ENCODE data around the gene RNLS. TPM values are rescaled to one million over a fixed set of nuclear protein-coding genes. Genes with fewer than 3 reads are reported as not detected.
"Not testable (repeated sequence)": the region's sequence is repeated elsewhere in the genome, so short reads cannot be mapped to it uniquely, and the experiment has no call there.

RNLS gene
- total RNA-seq, 4 donors from 2014 or later: 7.8 to 37.2 (median 26.2) TPM

- Histone ChIP-seq H3K9me3 (no peaks in the 10 kb centered on the region), H3K4me3 (no peak overlapping the region), H3K36me3 (no peaks in the 10 kb centered on the region), H3K27me3 (no peaks in the 10 kb centered on the region), H3K27ac (no peak overlapping the region), H3K4me1 (peaks cover 0 to 15% (median 0%) of the 10 kb centered on the region in 4 donors)
- TF ChIP-seq, protein P1, sequence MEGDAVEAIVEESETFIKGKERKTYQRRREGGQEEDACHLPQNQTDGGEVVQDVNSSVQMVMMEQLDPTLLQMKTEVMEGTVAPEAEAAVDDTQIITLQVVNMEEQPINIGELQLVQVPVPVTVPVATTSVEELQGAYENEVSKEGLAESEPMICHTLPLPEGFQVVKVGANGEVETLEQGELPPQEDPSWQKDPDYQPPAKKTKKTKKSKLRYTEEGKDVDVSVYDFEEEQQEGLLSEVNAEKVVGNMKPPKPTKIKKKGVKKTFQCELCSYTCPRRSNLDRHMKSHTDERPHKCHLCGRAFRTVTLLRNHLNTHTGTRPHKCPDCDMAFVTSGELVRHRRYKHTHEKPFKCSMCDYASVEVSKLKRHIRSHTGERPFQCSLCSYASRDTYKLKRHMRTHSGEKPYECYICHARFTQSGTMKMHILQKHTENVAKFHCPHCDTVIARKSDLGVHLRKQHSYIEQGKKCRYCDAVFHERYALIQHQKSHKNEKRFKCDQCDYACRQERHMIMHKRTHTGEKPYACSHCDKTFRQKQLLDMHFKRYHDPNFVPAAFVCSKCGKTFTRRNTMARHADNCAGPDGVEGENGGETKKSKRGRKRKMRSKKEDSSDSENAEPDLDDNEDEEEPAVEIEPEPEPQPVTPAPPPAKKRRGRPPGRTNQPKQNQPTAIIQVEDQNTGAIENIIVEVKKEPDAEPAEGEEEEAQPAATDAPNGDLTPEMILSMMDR (IDR thresholded peaks at IDR 0.05): no peak
- TF ChIP-seq POLR2A (IDR thresholded peaks at IDR 0.05): no peak
- no peak for TF ChIP-seq EP300 (IDR thresholded peaks at IDR 0.05)
- 64 to 83% methylated on average over 1 of the region's 1 CpG for WGBS, 2 donors
- DNase-seq (ENCODE audit: low spot score in 2 of 2): no peak
Measured at GRCh38 chr10:88311264-88311663, 271.9 kb downstream of the RNLS start.

GRCh38 chr10:88309365-88309764 lies 273.8 kb downstream of the RNLS start:
- H3K4me3 ChIP-seq: no peak overlapping the region
- DNase-seq (ENCODE audit: low spot score in 2 of 2): no peak
- no peak for TF ChIP-seq EP300 (IDR thresholded peaks at IDR 0.05)
- TF ChIP-seq, protein P1 (IDR thresholded peaks at IDR 0.05): no peak
- TF ChIP-seq POLR2A (IDR thresholded peaks at IDR 0.05): no peak
- WGBS, 2 donors: 80 to 88% methylated on average over 3 of the region's 3 CpGs
- no peaks in the 10 kb centered on the region for H3K27me3 ChIP-seq
- no peaks in the 10 kb centered on the region for H3K36me3 ChIP-seq
- peaks cover 0 to 11% (median 0%) of the 10 kb centered on the region in 4 donors for H3K4me1 ChIP-seq
- no peak overlapping the region for H3K27ac ChIP-seq
- H3K9me3 ChIP-seq: no peaks in the 10 kb centered on the region

DNA sequence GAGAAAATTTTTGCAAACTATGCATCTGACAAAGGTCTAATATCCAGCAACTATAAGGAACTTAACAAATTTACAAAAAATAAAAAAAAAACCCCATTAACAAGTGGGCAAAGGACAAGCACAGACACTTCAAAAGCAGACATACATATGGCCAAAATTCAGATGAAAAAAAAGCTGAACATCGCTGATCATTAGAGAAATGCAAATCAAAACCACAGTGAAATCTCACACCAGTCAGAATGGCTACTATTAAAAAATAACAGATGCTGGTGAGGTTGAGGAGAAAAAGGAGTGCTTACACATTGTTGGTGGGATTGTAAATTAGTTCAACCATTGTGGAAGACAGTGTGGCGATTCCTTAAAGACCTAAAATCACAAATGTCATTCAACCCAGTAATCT lies 274.8 kb downstream of the RNLS start:
- H3K4me3 ChIP-seq; DNase-seq (ENCODE audit: low spot score in 2 of 2); H3K9me3 ChIP-seq; H3K36me3 ChIP-seq; H3K27ac ChIP-seq; H3K27me3 ChIP-seq; H3K4me1 ChIP-seq: not testable (repeated sequence)
- WGBS, 2 donors: 95 to 99% methylated on average over 2 of the region's 2 CpGs

GRCh38 chr10:88299787-88300186 lies 283.3 kb downstream of the RNLS start:
- H3K27ac ChIP-seq: no peak overlapping the region
- no peaks in the 10 kb centered on the region for H3K9me3 ChIP-seq
- no peaks in the 10 kb centered on the region for H3K36me3 ChIP-seq
- DNase-seq (ENCODE audit: low spot score in 2 of 2): no peak
- no peak overlapping the region for H3K4me3 ChIP-seq
- H3K4me1 ChIP-seq: no peaks in the 10 kb centered on the region
- no peak for TF ChIP-seq EP300 (IDR thresholded peaks at IDR 0.05)
- TF ChIP-seq, protein P1 (IDR thresholded peaks at IDR 0.05): no peak
- TF ChIP-seq POLR2A (IDR thresholded peaks at IDR 0.05): no peak
- H3K27me3 ChIP-seq: no peaks in the 10 kb centered on the region

DNA sequence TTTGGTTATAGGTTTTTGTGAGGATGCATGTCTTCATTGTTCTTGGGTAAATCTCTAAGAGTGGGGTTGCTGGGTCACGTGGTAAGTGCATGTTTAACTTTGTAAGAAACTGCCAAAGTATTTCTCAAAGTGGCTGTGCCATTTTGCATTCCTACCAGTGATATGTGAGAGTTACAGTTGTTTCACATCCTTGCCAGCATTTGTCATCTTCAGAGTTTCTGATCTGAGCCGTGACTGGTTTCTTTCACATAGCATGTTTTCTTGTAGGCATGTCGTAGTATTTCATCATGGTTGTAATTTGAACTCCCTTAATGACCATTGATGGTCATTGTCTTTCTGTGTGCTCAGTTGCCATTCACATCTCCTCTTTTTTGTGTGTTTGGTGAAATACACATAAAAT lies 286.0 kb downstream of the RNLS start:
- Histone ChIP-seq H3K4me3 (no peak overlapping the region), H3K36me3 (no peaks in the 10 kb centered on the region), H3K27me3 (no peaks in the 10 kb centered on the region), H3K27ac (no peak overlapping the region), H3K9me3 (no peaks in the 10 kb centered on the region), H3K4me1 (no peaks in the 10 kb centered on the region)
- no peak for TF ChIP-seq POLR2A (IDR thresholded peaks at IDR 0.05)
- 79 to 80% methylated on average over 3 of the region's 3 CpGs for WGBS, 2 donors
- no peak for DNase-seq (ENCODE audit: low spot score in 2 of 2)

DNA sequence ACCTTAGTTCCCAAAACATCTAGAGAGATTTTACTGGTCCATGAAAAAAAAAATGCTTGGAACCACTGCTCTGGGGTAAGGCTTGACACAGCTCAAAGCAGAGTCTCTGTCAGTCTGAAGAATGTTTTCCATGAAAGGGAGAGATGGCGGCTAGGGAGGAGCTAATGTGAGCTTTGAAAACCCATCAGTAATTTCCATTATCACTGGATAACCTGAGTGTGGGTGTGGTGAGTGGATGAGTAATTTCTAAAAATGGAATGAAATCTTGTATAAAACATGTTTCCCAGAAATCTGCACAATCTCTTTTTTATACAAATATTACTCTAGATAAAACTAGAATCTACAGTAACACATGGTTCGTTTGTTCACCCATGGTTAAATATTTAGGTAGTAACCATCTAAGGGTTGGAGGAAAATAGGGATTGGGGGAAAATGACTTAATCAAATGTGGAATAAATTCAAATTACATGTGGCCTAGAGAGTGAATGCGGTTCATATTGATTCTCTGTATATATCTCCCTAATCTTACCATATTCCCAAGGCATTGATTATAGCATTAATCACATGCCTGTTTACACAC lies 289.4 kb downstream of the RNLS start:
- Histone ChIP-seq H3K27me3 (no peaks in the 10 kb centered on the region), H3K4me3 (no peak overlapping the region), H3K4me1 (no peaks in the 10 kb centered on the region), H3K36me3 (no peaks in the 10 kb centered on the region), H3K9me3 (no peaks in the 10 kb centered on the region), H3K27ac (no peak overlapping the region)
- no peak for DNase-seq (ENCODE audit: low spot score in 2 of 2)
- 94 to 96% methylated on average over 3 of the region's 3 CpGs for WGBS, 2 donors
- TF ChIP-seq EP300 (IDR thresholded peaks at IDR 0.05): no peak

GRCh38 chr10:88293073-88293472 lies 290.0 kb downstream of the RNLS start:
- Histone ChIP-seq H3K9me3 (no peaks in the 10 kb centered on the region), H3K27me3 (no peaks in the 10 kb centered on the region), H3K4me1 (no peaks in the 10 kb centered on the region), H3K4me3 (no peak overlapping the region), H3K36me3 (no peaks in the 10 kb centered on the region), H3K27ac (no peak overlapping the region)
- TF ChIP-seq EP300 (IDR thresholded peaks at IDR 0.05): no peak
- TF ChIP-seq, protein P1 (IDR thresholded peaks at IDR 0.05): no peak
- TF ChIP-seq POLR2A (IDR thresholded peaks at IDR 0.05): no peak
- 97 to 100% methylated on average over 1 of the region's 1 CpG for WGBS, 2 donors
- no peak for DNase-seq (ENCODE audit: low spot score in 2 of 2)

Measured in tibial nerve (tissue), 4 donors.